ENCODE measurements around the gene CCDC146.
"Not testable (repeated sequence)": the region's sequence is repeated elsewhere in the genome, so short reads cannot be mapped to it uniquely, and the experiment has no call there.

CCDC146 gene

DNA sequence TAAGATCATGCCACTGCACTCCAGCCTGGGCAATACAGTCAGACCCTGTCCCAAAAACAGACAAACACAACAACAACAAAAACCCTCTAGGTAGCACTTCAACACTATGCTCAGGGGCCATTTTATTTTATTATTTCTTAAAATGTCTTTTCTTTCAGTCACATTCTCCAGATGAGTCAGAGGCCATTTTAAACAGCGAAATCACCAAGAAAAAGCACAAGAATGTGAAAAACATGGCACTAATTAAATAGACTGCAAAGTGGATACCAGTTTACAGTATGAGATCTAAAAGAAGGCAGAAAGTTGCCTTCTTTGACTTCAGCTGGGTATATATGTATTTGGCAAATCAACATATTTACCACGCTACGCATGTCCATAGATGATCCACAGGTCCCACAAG is 83.3 kb downstream of the CCDC146 start:
- H3K36me3 Mint-ChIP-seq (ENCODE audit: low read depth): peaks cover 19% of the 10 kb centered on the region
- H3K4me3 Mint-ChIP-seq: no peak overlapping the region

DNA sequence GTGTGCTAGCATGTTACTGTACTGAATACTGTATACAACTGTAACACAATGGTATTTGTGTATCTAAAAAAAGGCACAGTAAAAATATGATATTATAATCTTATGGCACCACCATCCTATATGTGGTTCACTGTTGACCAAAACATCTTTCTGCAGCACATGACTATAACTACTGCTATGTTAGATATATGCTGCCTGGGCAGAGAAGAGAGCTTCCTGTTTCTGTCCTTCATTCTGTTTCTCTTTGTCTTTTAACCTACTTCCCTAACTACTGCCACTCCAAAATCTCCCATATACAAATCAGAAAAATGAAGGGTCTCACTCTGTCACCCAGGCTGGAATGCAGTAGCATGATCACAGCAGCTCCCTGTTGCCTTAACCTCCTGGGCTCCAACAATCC is 86.0 kb downstream of the CCDC146 start:
- H3K27me3 Mint-ChIP-seq: no peaks in the 10 kb centered on the region
- peaks cover 12% of the 10 kb centered on the region for H3K9me3 Mint-ChIP-seq
- no peak overlapping the region for H3K27ac Mint-ChIP-seq
- H3K36me3 Mint-ChIP-seq (ENCODE audit: low read depth): peaks cover 19% of the 10 kb centered on the region
- H3K4me1 Mint-ChIP-seq (ENCODE audit: low read depth): no peaks in the 10 kb centered on the region
- no peak overlapping the region for H3K4me3 Mint-ChIP-seq

More for the DNA sequence above, 83.3 kb downstream of the CCDC146 start:
- H3K27me3 Mint-ChIP-seq: no peaks in the 10 kb centered on the region
- peaks cover 15% of the 10 kb centered on the region for H3K4me1 Mint-ChIP-seq (ENCODE audit: low read depth)
- H3K9me3 Mint-ChIP-seq: peaks cover 12% of the 10 kb centered on the region
- H3K27ac Mint-ChIP-seq: no peak overlapping the region

DNA sequence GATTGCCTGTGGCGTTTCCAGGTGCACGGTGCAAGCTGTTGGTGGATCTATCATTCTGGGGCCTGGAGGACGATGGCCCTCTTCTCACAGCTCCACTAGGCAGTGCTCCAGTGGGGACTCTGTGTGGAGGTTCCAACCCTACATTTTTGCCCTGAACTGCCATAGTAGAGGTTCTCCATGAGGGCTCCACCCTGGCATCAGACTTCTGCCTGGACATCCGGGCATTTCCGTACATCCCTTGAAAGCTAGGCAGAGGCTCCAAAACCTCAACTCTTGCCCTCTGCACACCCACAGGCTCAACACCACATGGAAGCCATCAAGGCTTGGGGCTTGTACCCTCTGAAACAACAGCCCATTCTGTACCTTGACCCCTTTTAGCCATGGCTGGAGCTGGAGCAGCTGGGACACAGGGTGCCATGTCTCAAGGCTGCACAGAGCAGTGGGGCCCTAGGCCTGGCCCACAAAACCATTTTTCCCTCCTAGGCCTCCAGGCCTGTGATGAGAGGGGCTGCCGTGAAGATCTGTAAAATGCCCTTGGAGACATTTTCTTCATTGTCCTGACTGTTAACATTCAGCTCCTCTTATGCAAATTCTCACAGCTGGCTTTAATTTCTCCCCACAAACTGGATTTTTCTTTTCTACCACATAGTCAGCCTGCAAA is 87.2 kb downstream of the CCDC146 start:
- Mint-ChIP-seq H3K27me3 (no peaks in the 10 kb centered on the region), H3K4me1 (ENCODE audit: low read depth) (no peaks in the 10 kb centered on the region), H3K9me3 (peaks cover 12% of the 10 kb centered on the region), H3K27ac (no peak overlapping the region), H3K36me3 (ENCODE audit: low read depth) (peaks cover 25% of the 10 kb centered on the region), H3K4me3 (no peak overlapping the region)

DNA sequence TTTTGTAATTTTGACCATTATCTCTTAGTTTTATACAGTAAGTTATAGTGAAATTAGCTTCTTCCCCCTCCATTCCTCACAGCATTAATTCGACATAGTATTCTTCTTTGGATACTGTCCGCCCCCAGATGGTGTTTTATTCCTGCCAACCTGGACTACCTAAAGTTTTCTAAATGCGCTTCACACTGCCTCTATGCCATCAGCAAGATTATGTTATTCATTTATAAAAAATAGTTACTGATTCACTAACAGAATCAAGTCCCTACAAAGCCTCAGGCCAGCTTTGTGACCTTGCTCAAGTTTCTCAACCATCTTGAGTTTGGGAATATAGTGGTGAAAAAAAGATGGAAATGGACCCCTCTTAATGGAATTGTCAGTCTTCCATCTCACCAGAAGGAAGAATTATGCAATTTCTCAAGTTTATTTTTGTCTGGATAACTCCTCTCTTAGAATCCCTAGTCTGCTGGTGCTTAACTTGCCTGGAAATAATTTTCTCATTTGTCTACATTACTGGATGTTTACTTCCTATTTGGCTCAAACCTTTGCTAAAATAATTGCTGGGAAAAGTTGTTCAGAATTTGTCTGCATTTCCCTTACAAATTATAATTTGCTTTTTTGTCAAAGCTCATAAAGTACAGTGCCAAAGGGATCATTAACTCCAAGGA is 93.9 kb downstream of the CCDC146 start:
- H3K9me3 Mint-ChIP-seq: peaks cover 4% of the 10 kb centered on the region
- H3K27me3 Mint-ChIP-seq: no peaks in the 10 kb centered on the region
- peaks cover 18% of the 10 kb centered on the region for H3K36me3 Mint-ChIP-seq (ENCODE audit: low read depth)
- H3K4me3 Mint-ChIP-seq: no peak overlapping the region
- H3K4me1 Mint-ChIP-seq (ENCODE audit: low read depth): no peaks in the 10 kb centered on the region
- H3K27ac Mint-ChIP-seq: no peak overlapping the region

DNA sequence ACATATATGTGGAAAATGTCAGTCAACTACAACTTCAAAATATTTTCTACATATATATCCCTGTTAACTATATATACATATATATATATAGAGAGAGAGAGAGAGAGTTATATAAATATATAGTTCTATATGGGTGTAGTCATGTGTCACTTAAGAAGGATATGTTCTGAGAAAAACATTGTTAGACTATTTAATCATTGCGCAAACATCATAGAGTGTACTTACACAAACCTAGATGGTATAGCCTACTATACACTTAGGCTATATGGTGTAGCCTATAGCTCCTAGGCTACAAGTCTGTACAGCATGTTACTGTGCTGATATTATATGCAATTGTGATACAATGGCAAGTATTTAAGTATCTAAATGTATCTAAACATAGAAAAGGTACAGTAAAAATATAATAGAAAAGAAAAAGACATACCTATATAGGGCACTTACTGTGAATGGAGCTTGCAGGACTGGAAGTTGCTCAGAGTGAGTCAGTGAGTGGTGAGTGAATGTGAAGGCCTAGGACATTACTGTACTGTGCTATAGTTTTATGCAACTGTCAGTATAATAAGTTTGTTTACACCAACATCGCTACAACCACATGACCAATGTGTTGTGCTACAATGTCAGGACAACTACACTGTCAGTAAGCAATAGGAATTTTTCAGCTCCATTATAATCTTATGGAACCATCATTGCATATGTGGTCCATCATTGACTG is 95.2 kb downstream of the CCDC146 start:
- Mint-ChIP-seq H3K4me3 (no peak overlapping the region), H3K27ac (no peak overlapping the region), H3K36me3 (ENCODE audit: low read depth) (peaks cover 18% of the 10 kb centered on the region)

DNA sequence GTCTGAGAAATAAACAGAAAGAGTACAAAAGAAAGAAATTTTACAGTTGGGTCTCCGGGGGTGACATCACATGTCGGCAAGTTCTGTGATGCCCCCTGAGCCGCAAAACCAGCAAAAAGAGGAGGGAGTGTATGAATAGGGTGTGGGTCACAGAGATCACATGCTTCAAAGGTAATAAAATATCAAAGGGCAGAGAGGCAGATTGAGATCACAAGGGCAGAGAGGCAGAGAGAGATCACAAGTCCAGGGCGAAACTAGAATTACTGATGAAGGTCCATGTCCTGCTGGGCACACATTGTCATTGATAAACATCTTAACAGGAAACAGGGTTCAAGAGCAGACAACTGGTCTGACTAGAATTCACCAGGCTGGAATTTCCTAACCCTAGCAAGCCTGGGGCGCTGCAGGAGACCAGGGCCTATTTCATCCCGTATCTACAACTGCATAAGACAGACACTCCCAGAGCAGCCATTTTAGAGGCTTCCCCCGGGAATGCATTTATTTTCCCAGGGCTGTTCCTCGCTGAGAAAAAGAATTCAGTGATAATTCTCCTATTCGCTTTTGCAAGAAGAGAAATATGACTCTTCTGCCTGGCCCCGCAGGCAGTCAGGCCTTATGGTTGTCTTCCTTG is 97.4 kb downstream of the CCDC146 start:
- H3K27me3 Mint-ChIP-seq, H3K4me3 Mint-ChIP-seq: not testable (repeated sequence)
- H3K36me3 Mint-ChIP-seq (ENCODE audit: low read depth): peaks cover 13% of the 10 kb centered on the region

More for the DNA sequence above, 95.2 kb downstream of the CCDC146 start:
- Mint-ChIP-seq H3K27me3 (no peaks in the 10 kb centered on the region), H3K4me1 (ENCODE audit: low read depth) (peaks cover 10% of the 10 kb centered on the region), H3K9me3 (peaks cover 4% of the 10 kb centered on the region)

DNA sequence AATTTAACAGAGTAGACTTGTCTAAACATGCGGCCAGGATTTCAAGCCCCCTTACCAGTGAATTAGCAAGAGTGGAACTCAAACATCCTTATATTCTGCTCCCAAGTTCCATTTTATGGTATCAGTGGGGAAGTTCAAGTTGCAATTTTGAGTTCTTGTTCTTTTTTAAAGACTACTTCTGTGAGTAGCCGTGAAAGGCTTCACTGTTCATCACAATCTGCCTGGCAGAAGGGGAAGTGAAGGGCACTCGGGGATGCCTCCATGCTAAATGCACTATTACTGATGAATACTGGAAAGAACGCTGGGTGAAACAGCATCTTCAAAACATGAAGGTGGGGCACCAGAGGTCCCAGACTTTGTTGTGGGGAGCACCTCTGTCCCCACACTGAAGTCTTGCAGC is 99.7 kb downstream of the CCDC146 start:
- no peak overlapping the region for H3K4me3 Mint-ChIP-seq
- peaks cover 4% of the 10 kb centered on the region for H3K9me3 Mint-ChIP-seq
- H3K27me3 Mint-ChIP-seq: no peaks in the 10 kb centered on the region
- peaks cover 13% of the 10 kb centered on the region for H3K36me3 Mint-ChIP-seq (ENCODE audit: low read depth)
- no peak overlapping the region for H3K27ac Mint-ChIP-seq
- peaks cover 30% of the 10 kb centered on the region for H3K4me1 Mint-ChIP-seq (ENCODE audit: low read depth)

More for the DNA sequence above, 97.4 kb downstream of the CCDC146 start:
- peaks cover 21% of the 10 kb centered on the region for H3K4me1 Mint-ChIP-seq (ENCODE audit: low read depth)
- not testable (repeated sequence) for H3K9me3 Mint-ChIP-seq, H3K27ac Mint-ChIP-seq

DNA sequence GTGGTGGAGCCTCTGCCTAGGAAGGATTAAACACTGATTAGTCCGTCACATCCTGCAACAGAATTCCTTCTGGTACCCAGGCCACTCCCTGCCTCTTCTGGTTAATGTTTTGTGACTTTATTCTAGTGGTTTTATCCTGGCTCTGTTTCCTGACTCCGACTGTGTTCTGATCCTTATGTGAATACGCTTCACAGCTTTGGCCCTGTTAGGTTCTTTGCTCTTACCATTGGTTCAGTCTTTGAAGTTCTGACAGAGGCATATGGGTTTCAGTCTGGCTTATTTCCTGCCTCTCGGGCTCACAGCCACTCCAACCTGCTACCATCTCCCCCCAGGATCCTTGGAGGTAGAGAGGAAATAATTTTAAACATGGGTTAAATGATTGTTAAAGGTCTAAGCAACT is 100.4 kb downstream of the CCDC146 start:
- H3K4me3 Mint-ChIP-seq: no peak overlapping the region
- H3K27ac Mint-ChIP-seq: no peak overlapping the region
- H3K4me1 Mint-ChIP-seq (ENCODE audit: low read depth): peaks cover 30% of the 10 kb centered on the region
- H3K9me3 Mint-ChIP-seq: peaks cover 4% of the 10 kb centered on the region
- H3K36me3 Mint-ChIP-seq (ENCODE audit: low read depth): peaks cover 13% of the 10 kb centered on the region
- H3K27me3 Mint-ChIP-seq: no peaks in the 10 kb centered on the region

DNA sequence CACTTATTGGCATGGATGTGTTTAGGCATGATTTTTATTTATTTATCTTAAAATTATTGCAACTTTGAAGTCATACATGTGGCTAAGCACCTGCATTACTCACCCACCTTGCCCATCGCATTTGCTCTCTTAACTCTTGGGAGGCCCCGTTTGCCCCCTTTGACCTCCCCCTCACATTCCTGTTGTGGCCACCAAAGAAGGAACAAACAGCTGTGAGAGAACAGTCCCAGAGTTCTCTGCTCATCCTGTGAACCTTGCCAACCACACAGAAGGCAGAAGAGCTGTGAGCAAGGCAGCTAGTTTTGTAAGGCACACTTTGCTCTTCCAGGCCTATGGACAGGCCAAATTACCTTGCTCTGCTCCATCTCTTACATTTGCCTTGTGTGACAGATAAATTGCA is 100.8 kb downstream of the CCDC146 start:
- no peak overlapping the region for H3K27ac Mint-ChIP-seq
- no peak overlapping the region for H3K4me3 Mint-ChIP-seq
- H3K36me3 Mint-ChIP-seq (ENCODE audit: low read depth): peaks cover 13% of the 10 kb centered on the region
- no peaks in the 10 kb centered on the region for H3K27me3 Mint-ChIP-seq
- peaks cover 30% of the 10 kb centered on the region for H3K4me1 Mint-ChIP-seq (ENCODE audit: low read depth)
- peaks cover 4% of the 10 kb centered on the region for H3K9me3 Mint-ChIP-seq

DNA sequence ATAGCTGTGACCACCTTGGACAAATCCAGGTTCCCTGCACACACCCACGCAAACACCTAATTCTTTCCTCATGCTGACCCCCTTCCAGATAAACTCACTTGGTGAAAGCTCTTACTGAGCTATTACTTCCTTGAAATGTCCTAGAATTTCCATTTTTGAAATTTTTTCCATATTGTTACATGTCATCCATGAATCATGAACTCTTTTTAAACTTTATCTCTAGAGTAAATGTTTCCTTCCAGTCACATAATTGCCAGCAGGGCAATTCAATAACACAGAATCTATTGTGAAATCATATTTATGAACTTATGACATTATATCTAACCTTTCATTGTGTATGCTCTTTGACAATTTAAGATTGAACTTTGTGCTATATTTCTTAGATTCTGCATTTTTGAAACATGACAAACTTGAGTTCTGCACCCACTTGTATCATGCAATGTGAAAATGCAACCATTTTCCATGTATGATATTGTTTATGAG is 104.0 kb downstream of the CCDC146 start:
- Mint-ChIP-seq H3K4me1 (ENCODE audit: low read depth) (peaks cover 30% of the 10 kb centered on the region), H3K4me3 (no peak overlapping the region), H3K27me3 (no peaks in the 10 kb centered on the region), H3K27ac (no peak overlapping the region), H3K36me3 (ENCODE audit: low read depth) (peaks cover 13% of the 10 kb centered on the region), H3K9me3 (peaks cover 17% of the 10 kb centered on the region)

DNA sequence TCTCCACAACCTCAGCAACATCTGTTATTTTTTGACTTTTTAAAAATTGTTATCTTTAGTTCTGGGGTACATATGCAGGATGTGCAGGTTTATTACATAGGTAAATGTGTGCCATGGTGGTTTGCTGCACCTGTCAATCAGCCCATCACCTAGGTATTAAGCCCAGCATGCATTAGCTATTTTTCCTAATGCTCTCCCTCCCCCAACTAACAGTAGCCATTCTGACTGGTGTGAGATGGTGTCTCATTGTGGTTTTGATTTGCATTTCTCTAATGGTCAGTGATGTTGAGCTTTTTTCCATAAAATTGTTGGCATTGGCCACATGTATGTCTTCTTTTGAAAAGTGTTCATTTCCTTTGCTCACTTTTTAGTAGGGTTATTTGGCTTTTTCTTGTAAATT is 106.4 kb downstream of the CCDC146 start:
- Mint-ChIP-seq H3K9me3 (peaks cover 17% of the 10 kb centered on the region), H3K36me3 (ENCODE audit: low read depth) (peaks cover 13% of the 10 kb centered on the region)
- not testable (repeated sequence) for H3K4me1 Mint-ChIP-seq (ENCODE audit: low read depth); H3K27me3 Mint-ChIP-seq; H3K27ac Mint-ChIP-seq; H3K4me3 Mint-ChIP-seq

DNA sequence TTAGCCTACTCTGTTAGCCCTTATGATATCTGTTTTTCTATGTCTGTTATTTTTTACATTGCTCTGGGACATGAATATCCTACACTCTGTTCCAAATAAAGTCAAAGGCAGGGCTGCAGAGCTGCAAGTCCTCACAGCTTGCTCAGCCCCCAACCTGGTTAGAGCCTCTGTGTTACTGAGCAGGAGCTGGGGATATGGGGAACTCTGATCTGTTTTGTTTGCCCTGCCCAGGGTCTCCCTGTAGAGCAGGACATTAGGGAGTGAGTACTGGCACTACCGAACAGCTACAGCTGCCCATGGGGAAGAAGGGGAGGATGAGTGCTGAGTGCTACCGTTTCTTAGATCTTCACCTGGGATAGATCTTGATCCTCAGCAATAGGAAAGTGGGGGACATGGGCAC is 110.1 kb downstream of the CCDC146 start:
- H3K9me3 Mint-ChIP-seq: peaks cover 17% of the 10 kb centered on the region
- H3K36me3 Mint-ChIP-seq (ENCODE audit: low read depth): peaks cover 13% of the 10 kb centered on the region
- no peaks in the 10 kb centered on the region for H3K27me3 Mint-ChIP-seq
- no peak overlapping the region for H3K27ac Mint-ChIP-seq
- no peaks in the 10 kb centered on the region for H3K4me1 Mint-ChIP-seq (ENCODE audit: low read depth)
- no peak overlapping the region for H3K4me3 Mint-ChIP-seq

DNA sequence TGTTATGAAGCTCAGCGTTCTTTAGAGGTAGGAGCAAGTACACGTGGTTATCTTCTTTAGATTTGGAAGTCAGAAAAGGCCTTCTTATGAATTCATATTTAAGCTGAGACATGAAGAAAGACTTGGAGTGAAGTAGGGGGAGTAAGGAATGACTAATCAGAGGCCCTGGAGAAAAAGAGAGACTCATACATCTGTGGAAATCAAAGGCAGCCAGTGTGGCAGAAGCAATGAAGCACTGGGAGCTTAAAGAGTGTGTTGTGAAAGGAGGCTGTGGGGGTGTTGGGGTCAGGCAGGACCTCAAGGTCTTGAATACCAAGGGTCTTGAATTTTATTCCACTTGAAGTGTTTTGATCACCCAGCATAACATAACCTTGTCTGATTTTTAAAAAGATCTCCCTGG is 112.9 kb downstream of the CCDC146 start:
- H3K27me3 Mint-ChIP-seq: no peaks in the 10 kb centered on the region
- no peak overlapping the region for H3K4me3 Mint-ChIP-seq
- H3K36me3 Mint-ChIP-seq (ENCODE audit: low read depth): peaks cover 12% of the 10 kb centered on the region
- H3K4me1 Mint-ChIP-seq (ENCODE audit: low read depth): peaks cover 14% of the 10 kb centered on the region
- H3K9me3 Mint-ChIP-seq: peaks cover 8% of the 10 kb centered on the region
- no peak overlapping the region for H3K27ac Mint-ChIP-seq

DNA sequence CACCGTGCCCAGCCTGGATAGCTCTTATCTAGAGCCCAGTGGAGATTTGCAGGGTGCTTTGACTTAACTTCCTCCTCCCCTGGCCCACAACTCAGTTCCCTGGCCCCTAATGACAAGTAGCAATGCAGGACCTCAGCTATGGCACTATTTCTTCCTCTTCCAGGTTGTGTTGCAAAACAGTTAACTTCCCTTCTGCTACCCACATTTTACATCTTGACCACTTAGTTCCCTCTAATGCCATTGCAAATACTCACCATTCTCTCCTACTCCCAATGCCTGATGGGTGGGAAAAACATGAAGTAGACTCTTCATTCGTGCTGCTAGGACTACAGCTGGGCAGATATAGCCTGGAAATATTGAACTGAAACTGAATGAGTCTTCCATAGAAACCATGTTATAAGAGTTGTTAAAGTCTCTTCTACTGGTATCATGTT is 116.3 kb downstream of the CCDC146 start:
- Mint-ChIP-seq H3K4me1 (ENCODE audit: low read depth) (peaks cover 14% of the 10 kb centered on the region), H3K4me3 (no peak overlapping the region), H3K27ac (no peak overlapping the region), H3K9me3 (no peaks in the 10 kb centered on the region), H3K36me3 (ENCODE audit: low read depth) (peaks cover 11% of the 10 kb centered on the region), H3K27me3 (no peaks in the 10 kb centered on the region)

DNA sequence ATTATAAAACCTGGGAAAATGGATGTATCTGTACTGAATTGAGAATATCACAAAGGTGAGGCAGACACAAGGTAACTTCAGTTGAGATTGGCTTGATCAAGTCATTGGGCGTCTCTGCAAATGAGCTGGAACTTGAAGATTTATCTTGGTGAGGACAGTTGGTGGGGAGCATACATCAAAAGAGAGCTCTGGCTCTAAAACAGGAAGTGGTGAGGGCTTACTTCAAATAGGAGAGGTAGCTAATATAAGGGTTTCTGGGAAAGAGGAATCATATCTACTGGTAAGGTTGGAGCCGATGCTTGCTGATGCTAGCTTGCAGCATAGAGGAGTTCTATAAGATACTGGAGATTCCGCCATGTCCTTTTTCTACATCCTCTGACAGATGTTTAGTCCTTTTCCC is 117.1 kb downstream of the CCDC146 start:
- Mint-ChIP-seq H3K36me3 (ENCODE audit: low read depth) (peaks cover 11% of the 10 kb centered on the region), H3K27ac (no peak overlapping the region), H3K9me3 (no peaks in the 10 kb centered on the region)

More for the DNA sequence above, 117.1 kb downstream of the CCDC146 start:
- Mint-ChIP-seq H3K4me3 (no peak overlapping the region), H3K27me3 (no peaks in the 10 kb centered on the region), H3K4me1 (ENCODE audit: low read depth) (peaks cover 14% of the 10 kb centered on the region)
